K562 (cell line): ENCODE measurements around the gene OOSP4A. TPM values are rescaled to one million over a fixed set of nuclear protein-coding genes. Genes with fewer than 3 reads are reported as not detected.

Experiments
- CHAMP1 ChIP-seq: fragments of 450-650 bp; IDR thresholded peaks from 2 replicates; pipeline ENCODE4 v1.6.1; 2016; ENCODE audit warnings: mild to moderate bottlenecking
- EWSR1 ChIP-seq: fragments of 450-650 bp; IDR thresholded peaks from 2 replicates; pipeline ENCODE4 v1.6.1; 2018; ENCODE audit warnings: borderline replicate concordance, mild to moderate bottlenecking, low read depth, moderate library complexity; ENCODE audit not compliant: partially characterized antibody
- GTF2E2 ChIP-seq: fragments of 200-800 bp; sonication (Bioruptor generic); IDR thresholded peaks from 2 replicates; pipeline ENCODE4 v1.6.1; 2016; ENCODE audit warnings: missing genetic modification characterization, missing compliant biosample characterization
- KDM2B ChIP-seq: fragments of 250-450 bp; sonication (Bioruptor Pico); IDR thresholded peaks from 2 replicates; pipeline ENCODE4 v1.8.0; 2021; ENCODE audit warnings: mild to moderate bottlenecking, moderate library complexity
- MEIS2 ChIP-seq: fragments of 450-650 bp; IDR thresholded peaks from 2 replicates; pipeline ENCODE4 v1.6.1; 2014; ENCODE audit warnings: mild to moderate bottlenecking; ENCODE audit not compliant: partially characterized antibody
- MYBL2 ChIP-seq, 2 experiments: fragments of 450-650 bp in 1 of 2; sonication (generic) in 1 of 2; formaldehyde crosslinking in 1 of 2; IDR thresholded peaks; 2 replicates each; pipeline versions ENCODE4 v1.6.1 to v1.8.1; 2017 to 2022; ENCODE audit warnings: borderline replicate concordance in 1 of 2, inconsistent platforms in 1 of 2, low read depth in 1 of 2, mild to moderate bottlenecking in 1 of 2, missing genetic modification reagents in 1 of 2, moderate library complexity in 1 of 2
- NR2C1 ChIP-seq, 2 experiments: fragments of 450-650 bp; IDR thresholded peaks; 2 replicates each; pipeline ENCODE4 v1.6.1; 2017; ENCODE audit warnings: mild to moderate bottlenecking in 2 of 2, antibody characterized with exemption in 1 of 2, inconsistent platforms in 1 of 2, missing compliant biosample characterization in 1 of 2, missing genetic modification characterization in 1 of 2
- PKNOX1 ChIP-seq: fragments of 450-650 bp; IDR thresholded peaks from 2 replicates; pipeline ENCODE4 v1.6.1; 2016
- RNF2 ChIP-seq: sonication (generic); IDR thresholded peaks from 2 replicates; pipeline ENCODE4 v1.6.1; 2016
- SMARCC2 ChIP-seq: fragments of 450-650 bp; IDR thresholded peaks from 2 replicates; pipeline ENCODE4 v1.6.1; 2017; ENCODE audit warnings: antibody characterized with exemption, moderate library complexity, mild to moderate bottlenecking, low read depth
- SUPT5H ChIP-seq: fragments of 450-650 bp; IDR thresholded peaks from 2 replicates; pipeline ENCODE4 v1.6.1; 2016
- TBL1XR1 ChIP-seq, 2 experiments: IDR thresholded peaks; 2 replicates each; pipeline ENCODE4 v1.6.1; 2012; ENCODE audit warnings: improper control_type of control experiment in 2 of 2, low read length in 2 of 2, mild to moderate bottlenecking in 1 of 2
- TEAD2 ChIP-seq: fragments of 450-650 bp; IDR thresholded peaks from 2 replicates; pipeline ENCODE4 v1.6.1; 2016; ENCODE audit warnings: missing genetic modification characterization, control low read depth, missing compliant biosample characterization
- USF1 ChIP-seq: sonication (generic); formaldehyde crosslinking; IDR thresholded peaks from 2 replicates; pipeline ENCODE4 v1.9.0; 2022; ENCODE audit warnings: mild to moderate bottlenecking, missing genetic modification reagents
- ZNF592 ChIP-seq: fragments of 450-650 bp; IDR thresholded peaks from 2 replicates; pipeline ENCODE4 v1.6.1; 2017; ENCODE audit warnings: antibody characterized with exemption, mild to moderate bottlenecking
- ZNF668 ChIP-seq: fragments of 250-450 bp; sonication (Bioruptor Pico); IDR thresholded peaks from 2 replicates; pipeline ENCODE4 v1.8.0; 2022; ENCODE audit warnings: mild to moderate bottlenecking, inconsistent platforms
- ZNF766 ChIP-seq: fragments of 200-800 bp; sonication (Bioruptor generic); conservative IDR thresholded peaks from 2 replicates; pipeline ENCODE4 v1.6.1; 2016; ENCODE audit warnings: missing genetic modification characterization, missing compliant biosample characterization
- ZNF785 ChIP-seq: fragments of 250-450 bp; sonication (Bioruptor Pico); IDR thresholded peaks from 2 replicates; pipeline ENCODE4 v1.4.0; 2020; ENCODE audit warnings: mild to moderate bottlenecking
- polyA plus RNA-seq, 8 experiments: library from polyadenylated mRNA; depleted of rRNA in 4 of 8; stranded (reverse) in 5 of 8; unstranded in 3 of 8; fragments of >200 nt; fragmentation: Nextera tagmentation in 2 of 8; fragmentation: Illumina TruSeq in 1 of 8; extraction: Ambion mirVana in 2 of 8; extraction: Trizol in 1 of 8; gene quantifications; 2 replicates each; pipeline versions ENCODE4 v1.2.1 to v1.2.3, GENCODE V29; 2011 to 2014; ENCODE audit warnings: inconsistent platforms in 1 of 8, missing spikeins in 1 of 8
- total RNA-seq, 7 experiments: library from RNA; depleted of rRNA in 6 of 7; stranded (reverse); fragments of >200 nt in 6 of 7; fragmentation: Illumina TruSeq in 2 of 7; extraction: Trizol in 2 of 7; gene quantifications; 2 replicates each; pipeline versions ENCODE4 v1.2.1 to v1.2.3, GENCODE V29; 2011 to 2021; ENCODE audit warnings: low replicate concordance in 1 of 7

Gene OOSP4A
- total and polyA plus RNA-seq, 9 of the 15 experiments (the other 6 are each of a cell fraction or from before 2014, with no cell fraction given), result 0.40 to 2.4 (median 0.74) TPM; not detected in 2

- TF ChIP-seq USF1 (CRISPR knock-in tag) (peak; percentile 23; the same call in 1 of the 2 replicates), RNF2 (peak; percentile 98), SMARCC2 (peak; percentile 97), TEAD2 (0 out of 2 replicates have a peak, but pooled peaks have one; percentile 24), CHAMP1 (peak; percentile 100), ZNF592 (peak; percentile 69; the same call in 1 of the 2 replicates), ZNF668 (no peak), MYBL2 (IDR thresholded peaks at IDR 0.05; ENCODE audit: low read depth) (peak; percentile 98), MYBL2 (CRISPR knock-in tag; IDR thresholded peaks at IDR 0.05; ENCODE audit: borderline replicate concordance) (no peak; the same call in 1 of the 2 replicates), PKNOX1 (peak; percentile 65; the same call in 1 of the 2 replicates), TBL1XR1 (IDR thresholded peaks at IDR 0.05; ENCODE audit: low read length in 2 of 2) (peak; percentile 89 to 96; a peak in 3 of 4 replicates), MEIS2 (peak; percentile 88), SUPT5H (no peak), KDM2B (CRISPR knock-in tag) (no peak), NR2C1 (IDR thresholded peaks at IDR 0.05) (peak; percentile 78), NR2C1 (tag; IDR thresholded peaks at IDR 0.05) (peak; percentile 82), EWSR1 (no peak), ZNF766 (CRISPR knock-in tag) (peak; percentile 98), ZNF785 (no peak), GTF2E2 (no peak; the same call in 1 of the 2 replicates)
Measured at GRCh38 chr11:59960502-59961381, 3.1 kb upstream of the OOSP4A start (continued).
